DND-41 (cell line): Measurements from ENCODE around the gene DNAAF5.

Experiments used
- ATAC-seq: fragments of 200-7000 bp; cut with Tn5 transposase; 3 replicates; pipeline ENCODE4 v1.9.1; 2021; ENCODE audit warnings: low read depth; ENCODE audit not compliant: insufficient read depth
- DNase-seq: peaks from one replicate; pipeline ENCODE4 v3.0.0-alpha.2; 2020
- H2AFZ ChIP-seq: 2 replicates; pipeline ENCODE4 v1.6.0; 2012; ENCODE audit warnings: low read depth, low read length
- H3K27ac ChIP-seq: 2 replicates; pipeline ENCODE4 v1.5.1; 2012; ENCODE audit warnings: low read length, inconsistent platforms
- H3K27me3 ChIP-seq: fragments of 200-600 bp; sonication (generic); 2 replicates; pipeline ENCODE4 v1.6.0; 2012; ENCODE audit warnings: low read length, mild to moderate bottlenecking, inconsistent platforms; ENCODE audit not compliant: insufficient read depth, poor library complexity
- H3K36me3 ChIP-seq: 2 replicates; pipeline ENCODE4 v1.5.1; 2012; ENCODE audit warnings: low read length, inconsistent platforms; ENCODE audit not compliant: insufficient read depth
- H3K4me1 ChIP-seq: 2 replicates; pipeline ENCODE4 v1.5.1; 2012; ENCODE audit warnings: mild to moderate bottlenecking, low read length; ENCODE audit not compliant: insufficient read depth
- H3K4me2 ChIP-seq: 2 replicates; pipeline ENCODE4 v1.6.0; 2012; ENCODE audit warnings: mild to moderate bottlenecking, moderate library complexity, low read length, inconsistent platforms; ENCODE audit not compliant: insufficient read depth
- H3K4me3 ChIP-seq, 2 experiments: fragments of 200-600 bp in 1 of 2; shearing (Covaris generic) in 1 of 2; 2 replicates each; pipeline ENCODE4 v1.5.1; 2012 to 2016; ENCODE audit warnings: inconsistent platforms in 2 of 2, low read length in 2 of 2, mild to moderate bottlenecking in 2 of 2, low read depth in 1 of 2, moderate library complexity in 1 of 2
- H3K79me2 ChIP-seq: 2 replicates; pipeline ENCODE4 v1.6.0; 2012; ENCODE audit warnings: low read length, inconsistent platforms; ENCODE audit not compliant: insufficient read depth
- H3K9ac ChIP-seq: 2 replicates; pipeline ENCODE4 v1.6.0; 2012; ENCODE audit warnings: low read depth, mild to moderate bottlenecking, inconsistent platforms, low read length, moderate library complexity
- H3K9me3 ChIP-seq: 2 replicates; pipeline ENCODE4 v1.5.1; 2012; ENCODE audit warnings: low read length, moderate library complexity, mild to moderate bottlenecking, inconsistent platforms; ENCODE audit not compliant: insufficient read depth, severe bottlenecking
- H4K20me1 ChIP-seq: 2 replicates; pipeline ENCODE4 v1.6.0; 2012; ENCODE audit warnings: low read length; ENCODE audit not compliant: insufficient read depth
- EZH2 ChIP-seq: IDR thresholded peaks from 3 replicates; pipeline ENCODE4 v1.6.1; 2012; ENCODE audit warnings: borderline replicate concordance, low read depth, mild to moderate bottlenecking, moderate library complexity, low read length, inconsistent platforms; ENCODE audit not compliant: severe bottlenecking
- TF ChIP-seq, protein P1 (sequence below): IDR thresholded peaks from 2 replicates; pipeline ENCODE4 v1.5.1; 2012; ENCODE audit warnings: borderline replicate concordance, low read length, moderate library complexity, mild to moderate bottlenecking; ENCODE audit not compliant: poor library complexity, severe bottlenecking; ENCODE audit errors: extremely low read depth

The DNAAF5 gene

DNA sequence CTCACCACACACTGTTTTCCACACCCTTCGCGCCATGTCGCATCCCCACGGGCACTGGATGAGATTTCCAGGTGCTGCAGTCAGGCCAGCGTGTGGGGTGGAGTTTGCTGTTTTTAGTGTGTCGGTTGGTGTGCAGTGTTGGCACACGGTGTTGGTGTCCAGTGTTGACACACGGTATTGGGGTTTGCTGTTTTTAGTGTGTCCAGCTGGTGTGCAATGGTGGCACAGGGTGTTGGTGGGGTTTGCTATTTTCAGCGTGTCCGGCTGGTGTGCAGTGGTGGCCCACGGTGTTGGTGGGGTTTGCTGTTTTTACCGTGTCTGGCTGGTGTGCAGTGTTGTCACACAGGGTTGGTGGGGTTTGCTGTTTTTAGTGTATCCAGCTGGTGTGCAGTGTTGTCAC, 20.7 kb downstream of the DNAAF5 start:
- Histone ChIP-seq H3K4me1 (no peaks in the 10 kb centered on the region), H2AFZ (no peak overlapping the region), H3K36me3 (peaks cover 64% of the 10 kb centered on the region), H3K79me2 (peaks cover 47% of the 10 kb centered on the region), H3K27ac (no peak overlapping the region), H3K4me2 (no peak overlapping the region), H3K4me3 (no peak overlapping the region), H3K9me3 (no peaks in the 10 kb centered on the region), H4K20me1 (peaks cover 34% of the 10 kb centered on the region), H3K9ac (no peak overlapping the region), H3K27me3 (no peaks in the 10 kb centered on the region)
- TF ChIP-seq EZH2 = no peak
- TF ChIP-seq, protein P1, sequence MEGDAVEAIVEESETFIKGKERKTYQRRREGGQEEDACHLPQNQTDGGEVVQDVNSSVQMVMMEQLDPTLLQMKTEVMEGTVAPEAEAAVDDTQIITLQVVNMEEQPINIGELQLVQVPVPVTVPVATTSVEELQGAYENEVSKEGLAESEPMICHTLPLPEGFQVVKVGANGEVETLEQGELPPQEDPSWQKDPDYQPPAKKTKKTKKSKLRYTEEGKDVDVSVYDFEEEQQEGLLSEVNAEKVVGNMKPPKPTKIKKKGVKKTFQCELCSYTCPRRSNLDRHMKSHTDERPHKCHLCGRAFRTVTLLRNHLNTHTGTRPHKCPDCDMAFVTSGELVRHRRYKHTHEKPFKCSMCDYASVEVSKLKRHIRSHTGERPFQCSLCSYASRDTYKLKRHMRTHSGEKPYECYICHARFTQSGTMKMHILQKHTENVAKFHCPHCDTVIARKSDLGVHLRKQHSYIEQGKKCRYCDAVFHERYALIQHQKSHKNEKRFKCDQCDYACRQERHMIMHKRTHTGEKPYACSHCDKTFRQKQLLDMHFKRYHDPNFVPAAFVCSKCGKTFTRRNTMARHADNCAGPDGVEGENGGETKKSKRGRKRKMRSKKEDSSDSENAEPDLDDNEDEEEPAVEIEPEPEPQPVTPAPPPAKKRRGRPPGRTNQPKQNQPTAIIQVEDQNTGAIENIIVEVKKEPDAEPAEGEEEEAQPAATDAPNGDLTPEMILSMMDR = no peak
- no peak for ATAC-seq
- no peak for DNase-seq

DNA sequence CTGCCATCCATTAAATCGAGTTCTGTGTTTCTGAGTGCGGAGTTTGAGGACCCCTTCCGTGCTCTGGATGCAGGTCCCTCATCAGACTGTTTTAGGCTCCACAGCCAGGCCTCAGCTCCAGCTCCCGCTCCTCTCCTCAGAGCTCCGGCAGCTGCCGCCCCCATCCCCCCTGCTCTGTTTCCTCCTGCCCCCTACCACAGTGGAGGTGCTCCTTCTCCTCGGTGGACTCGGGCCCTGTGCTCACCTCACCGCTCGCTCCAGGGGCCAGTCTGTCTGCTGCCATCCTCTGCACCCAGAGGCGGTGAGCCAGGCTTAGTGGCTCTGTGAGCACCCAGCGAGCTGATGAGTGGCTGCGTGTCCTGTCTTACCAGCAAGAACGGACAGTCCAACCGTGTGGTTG, 21.9 kb downstream of the DNAAF5 start:
- ATAC-seq (no peak), DNase-seq (no peak)
- Histone ChIP-seq H3K27me3 (no peaks in the 10 kb centered on the region), H4K20me1 (peaks cover 41% of the 10 kb centered on the region), H3K36me3 (peaks cover 66% of the 10 kb centered on the region), H3K27ac (no peak overlapping the region), H3K4me2 (no peak overlapping the region), H3K79me2 (peaks cover 52% of the 10 kb centered on the region), H3K4me3 (no peak overlapping the region), H3K9me3 (no peaks in the 10 kb centered on the region), H3K4me1 (no peaks in the 10 kb centered on the region), H2AFZ (no peak overlapping the region), H3K9ac (no peak overlapping the region)
- TF ChIP-seq, protein P1 = no peak
- no peak for TF ChIP-seq EZH2

DNA sequence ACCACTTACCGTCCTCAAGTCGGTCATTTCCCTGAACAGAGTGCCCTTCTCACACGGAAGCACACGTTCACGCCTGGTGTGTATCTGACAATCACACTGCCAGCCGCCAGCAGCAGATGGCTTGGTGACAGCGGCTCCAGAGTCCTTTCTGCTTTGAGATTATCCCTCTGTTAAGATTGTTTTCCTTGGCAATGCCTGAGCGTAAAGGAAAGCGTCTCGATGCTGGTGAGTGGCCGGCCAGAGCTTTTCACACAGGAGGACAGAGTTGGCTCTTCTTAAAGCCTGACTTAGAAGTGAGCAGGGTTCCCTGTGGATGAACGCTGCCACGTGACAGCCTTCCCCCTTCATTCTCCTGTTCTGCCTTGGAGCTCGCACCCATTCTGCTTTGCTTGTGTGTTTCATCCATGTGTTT, 22.6 kb downstream of the DNAAF5 start:
- TF ChIP-seq, protein P1 = no peak
- no peak for TF ChIP-seq EZH2
- no peak for ATAC-seq
- H3K36me3 ChIP-seq = peaks cover 70% of the 10 kb centered on the region

More for the DNA sequence above, 22.6 kb downstream of the DNAAF5 start:
- H3K27ac ChIP-seq = no peak overlapping the region
- H3K4me3 ChIP-seq = no peak overlapping the region
- no peak overlapping the region for H3K4me2 ChIP-seq
- H3K27me3 ChIP-seq = no peaks in the 10 kb centered on the region
- peaks cover 44% of the 10 kb centered on the region for H4K20me1 ChIP-seq
- no peak for DNase-seq
- H3K4me1 ChIP-seq = no peaks in the 10 kb centered on the region
- H3K9me3 ChIP-seq = no peaks in the 10 kb centered on the region
- peaks cover 52% of the 10 kb centered on the region for H3K79me2 ChIP-seq
- H2AFZ ChIP-seq = no peak overlapping the region
- H3K9ac ChIP-seq = no peak overlapping the region
